OCI-LY1 (cell line): Measurements from ENCODE around the gene TUBB2B.

Experiments
- CTCF ChIP-seq: fragments of 200-600 bp; sonication (generic), shearing (Covaris generic); IDR thresholded peaks from 2 replicates; pipeline ENCODE4 v1.5.1; 2017; ENCODE audit warnings: mild to moderate bottlenecking, antibody characterized with exemption, low read length, moderate library complexity, mixed read lengths
- EZH2 ChIP-seq: fragments of 200-600 bp; sonication (generic), shearing (Covaris generic); IDR thresholded peaks from 2 replicates; pipeline ENCODE4 v1.8.0; 2017; ENCODE audit warnings: borderline replicate concordance, mixed run types, mild to moderate bottlenecking, antibody characterized with exemption, low read length, moderate library complexity, mixed read lengths

GRCh38 chr6:3212261-3212660 lies 15.2 kb downstream of the TUBB2B start:
- TF ChIP-seq CTCF (no peak), EZH2 (no peak)
